Liver (tissue), 9 donors: Measurements from ENCODE around the gene ZNF786. TPM values are rescaled to one million over a fixed set of nuclear protein-coding genes. Genes with fewer than 3 reads are reported as not detected.

Experiments used
- DNase-seq: peaks from one replicate; pipeline ENCODE4 v3.0.0-alpha.2; 2017; ENCODE audit warnings: low spot score
- H3K27ac ChIP-seq, 2 donors: one replicate each; pipeline ENCODE4 v1.7.0; 2013; ENCODE audit warnings: inconsistent platforms in 2 of 2, low read length in 2 of 2, control low read depth in 1 of 2, low read depth in 1 of 2, mild to moderate bottlenecking in 1 of 2
- H3K27me3 ChIP-seq, 4 donors: one replicate each; pipeline versions ENCODE4 v1.6.1 to v1.7.0; 2013; ENCODE audit warnings: low read length in 3 of 4, inconsistent platforms in 1 of 4, mild to moderate bottlenecking in 1 of 4, moderate library complexity in 1 of 4; ENCODE audit not compliant: control insufficient read depth in 4 of 4, insufficient read depth in 4 of 4
- H3K36me3 ChIP-seq, 4 donors: one replicate each; pipeline versions ENCODE4 v1.6.1 to v1.7.0; 2013; ENCODE audit warnings: low read length in 3 of 4, mild to moderate bottlenecking in 3 of 4, low read depth in 1 of 4, moderate library complexity in 1 of 4; ENCODE audit not compliant: control insufficient read depth in 4 of 4, insufficient read depth in 3 of 4
- H3K4me1 ChIP-seq, 4 donors: one replicate each; pipeline versions ENCODE4 v1.6.1 to v1.7.0; 2013; ENCODE audit warnings: low read length in 3 of 4, mild to moderate bottlenecking in 3 of 4, moderate library complexity in 1 of 4; ENCODE audit not compliant: control insufficient read depth in 4 of 4, insufficient read depth in 4 of 4
- H3K4me3 ChIP-seq, 3 donors: one replicate each; pipeline versions ENCODE4 v1.6.1 to v1.7.0; 2013; ENCODE audit warnings: low read length in 3 of 3, control low read depth in 1 of 3, low read depth in 1 of 3, mild to moderate bottlenecking in 1 of 3
- H3K9ac ChIP-seq, 2 donors: one replicate each; pipeline ENCODE4 v1.7.0; 2013; ENCODE audit warnings: low read length in 2 of 2, mild to moderate bottlenecking in 2 of 2, moderate library complexity in 2 of 2, control low read depth in 1 of 2, low read depth in 1 of 2
- H3K9me3 ChIP-seq, 4 donors: one replicate each; pipeline versions ENCODE4 v1.6.1 to v1.7.0; 2013; ENCODE audit warnings: low read length in 3 of 4; ENCODE audit not compliant: control insufficient read depth in 4 of 4
- ATF3 ChIP-seq: IDR thresholded peaks from 2 replicates; pipeline ENCODE4 v1.6.1; 2016; ENCODE audit warnings: antibody characterized with exemption
- CTCF ChIP-seq: fragments of 150-350 bp; IDR thresholded peaks from 2 replicates; pipeline ENCODE4 v1.5.1; 2017; ENCODE audit warnings: improper control_type of control experiment, low read depth, low read length; ENCODE audit not compliant: missing input control
- EGR1 ChIP-seq, 2 donors: IDR thresholded peaks; 2 replicates each; pipeline ENCODE4 v1.6.1; 2016 to 2018; ENCODE audit warnings: antibody characterized with exemption in 2 of 2, low read depth in 2 of 2
- FOXA1 ChIP-seq: IDR thresholded peaks from 2 replicates; pipeline ENCODE4 v1.6.1; 2016; ENCODE audit warnings: antibody characterized with exemption
- FOXA2 ChIP-seq: IDR thresholded peaks from 2 replicates; pipeline ENCODE4 v1.6.1; 2016; ENCODE audit warnings: antibody characterized with exemption
- GABPA ChIP-seq, 2 donors: IDR thresholded peaks in 1 of 2; conservative IDR thresholded peaks in 1 of 2; 2 replicates each; pipeline ENCODE4 v1.6.1; 2016; ENCODE audit warnings: antibody characterized with exemption in 2 of 2, mild to moderate bottlenecking in 1 of 2, moderate library complexity in 1 of 2
- HNF4A ChIP-seq, 2 donors: conservative IDR thresholded peaks; 2 replicates each; pipeline ENCODE4 v1.6.1; 2016; ENCODE audit warnings: antibody characterized with exemption in 2 of 2, mild to moderate bottlenecking in 2 of 2
- HNF4G ChIP-seq: IDR thresholded peaks from 2 replicates; pipeline ENCODE4 v1.6.1; 2016; ENCODE audit warnings: antibody characterized with exemption
- JUND ChIP-seq, 2 donors: IDR thresholded peaks; 2 replicates each; pipeline ENCODE4 v1.6.1; 2016; ENCODE audit warnings: antibody characterized with exemption in 2 of 2
- MAX ChIP-seq: IDR thresholded peaks from 2 replicates; pipeline ENCODE4 v1.6.1; 2016; ENCODE audit warnings: antibody characterized with exemption
- NR2F2 ChIP-seq: IDR thresholded peaks from 2 replicates; pipeline ENCODE4 v1.6.1; 2016; ENCODE audit warnings: antibody characterized with exemption
- RAD21 ChIP-seq, 2 donors: IDR thresholded peaks; 2 replicates each; pipeline ENCODE4 v1.6.1; 2016; ENCODE audit warnings: antibody characterized with exemption in 2 of 2, mild to moderate bottlenecking in 2 of 2
- REST ChIP-seq: IDR thresholded peaks from 2 replicates; pipeline ENCODE4 v1.6.1; 2016; ENCODE audit warnings: antibody characterized with exemption, mild to moderate bottlenecking
- RXRA ChIP-seq, 2 donors: IDR thresholded peaks; 2 replicates each; pipeline ENCODE4 v1.6.1; 2017 to 2018; ENCODE audit warnings: antibody characterized with exemption in 2 of 2, mild to moderate bottlenecking in 1 of 2
- SP1 ChIP-seq: IDR thresholded peaks from 2 replicates; pipeline ENCODE4 v1.6.1; 2018; ENCODE audit warnings: antibody characterized with exemption, mild to moderate bottlenecking
- TAF1 ChIP-seq: conservative IDR thresholded peaks from 2 replicates; pipeline ENCODE4 v1.6.1; 2016; ENCODE audit warnings: antibody characterized with exemption, mild to moderate bottlenecking
- YY1 ChIP-seq: IDR thresholded peaks from 2 replicates; pipeline ENCODE4 v1.6.1; 2016; ENCODE audit warnings: antibody characterized with exemption, mild to moderate bottlenecking
- ZBTB33 ChIP-seq: IDR thresholded peaks from 2 replicates; pipeline ENCODE4 v1.6.1; 2016; ENCODE audit warnings: antibody characterized with exemption
- WGBS: extraction: QIAGEN DNeasy Blood & Tissue Kit; methylation state at CpG from one replicate; pipeline ENCODE4 v1.1.7; 2013; 5-methylcytosine and 5-hydroxymethylcytosine counted together
- polyA plus RNA-seq, 2 donors: library from polyadenylated mRNA; stranded (reverse) in 1 of 2; unstranded in 1 of 2; fragments of 200-250 nt in 1 of 2; fragments of >200 nt in 1 of 2; fragmentation: Nextera tagmentation in 1 of 2; extraction: Ambion mirVana in 1 of 2; gene quantifications; one replicate each; pipeline versions ENCODE4 v1.2.1 to v1.2.3, GENCODE V29; 2013 to 2015
- total RNA-seq, 2 donors: library from RNA; depleted of rRNA; stranded (reverse); fragments of >200 nt; gene quantifications; one replicate each; pipeline ENCODE4 v1.2.3, GENCODE V29; 2014
- donor health status: healthy.
- donor health status: healthy.
- donor health status: healthy.
- donor health status: healthy.
- donor health status: healthy.

Gene ZNF786
- total and polyA plus RNA-seq, 4 donors, result 1.0 to 5.9 (median 2.3) TPM

- Histone ChIP-seq H3K4me1 (peaks cover 0 to 3% (median under 1%) of the 10 kb centered on the region in 4 donors), H3K9me3 (no peaks in the 10 kb centered on the region), H3K36me3 (peaks cover 1 to 34% (median 21%) of the 10 kb centered on the region in 4 donors), H3K27me3 (no peaks in the 10 kb centered on the region), H3K27ac (no peak overlapping the region), H3K9ac (no peak overlapping the region), H3K4me3 (no peak overlapping the region)
- no peak for TF ChIP-seq TAF1
- TF ChIP-seq RAD21 (IDR thresholded peaks at IDR 0.05), result no peak
- TF ChIP-seq SP1, result no peak
- no peak for TF ChIP-seq CTCF
- no peak for TF ChIP-seq HNF4G
- TF ChIP-seq MAX, result no peak
- TF ChIP-seq YY1, result no peak
- TF ChIP-seq FOXA1, result no peak
- TF ChIP-seq NR2F2, result no peak
- TF ChIP-seq HNF4A (conservative IDR thresholded peaks at IDR 0.05), result no peak
- TF ChIP-seq RXRA (IDR thresholded peaks at IDR 0.05), result no peak
- no peak for TF ChIP-seq GABPA (IDR thresholded peaks at IDR 0.05 in 1 of 2, conservative IDR thresholded peaks at IDR 0.05 in 1 of 2)
- TF ChIP-seq ZBTB33, result no peak
- TF ChIP-seq REST, result no peak
- TF ChIP-seq FOXA2, result no peak
- TF ChIP-seq ATF3, result no peak
- TF ChIP-seq JUND (IDR thresholded peaks at IDR 0.05), result no peak
- TF ChIP-seq EGR1 (IDR thresholded peaks at IDR 0.05; ENCODE audit: low read depth in 2 of 2), result no peak
- WGBS, result 96% methylated on average over 31 of the region's 31 CpGs
- DNase-seq, result no peak
These were observed 20.0 kb downstream of the ZNF786 start for GRCh38 chr7:149070372-149071125.
